Naive thymus-derived CD4-positive, alpha-beta T cell (primary cell): ENCODE data around the gene RIC3. TPM values are rescaled to one million over a fixed set of nuclear protein-coding genes. Genes with fewer than 3 reads are reported as not detected.

ENCODE experiments used
- ATAC-seq: fragments of 150-1000 bp; cut with Tn5 transposase; 2 replicates; pipeline ENCODE4 v1.10.0; 2021; ENCODE audit warnings: mild to moderate bottlenecking, moderate library complexity
- CTCF ChIA-PET: fragments of 350-600 bp; sonication (Branson Sonifier 250); formaldehyde crosslinking; loops from one replicate; lab custom pipeline; 2021; ENCODE audit warnings: antibody characterized with exemption; lab: Charles Lee
- POLR2A ChIA-PET: fragments of 350-600 bp; sonication (Branson Sonifier 250); formaldehyde crosslinking; loops from one replicate; lab custom pipeline; 2021; ENCODE audit warnings: antibody characterized with exemption, inconsistent platforms; lab: Charles Lee
- DNase-seq, 9 donors: peaks; one replicate each; pipeline versions ENCODE4 v3.0.0 to v3.0.0-alpha.2; 2020 to 2022; ENCODE audit warnings: mixed read lengths in 1 of 9
- H3K27ac ChIP-seq: one replicate; pipeline ENCODE4 v1.7.0; 2013; ENCODE audit warnings: mild to moderate bottlenecking, low read depth, low read length, moderate library complexity
- H3K27me3 ChIP-seq, 2 donors: one replicate each; pipeline ENCODE4 v1.7.0; 2013; ENCODE audit warnings: low read length in 2 of 2, mild to moderate bottlenecking in 2 of 2, moderate library complexity in 2 of 2; ENCODE audit not compliant: control insufficient read depth in 2 of 2, insufficient read depth in 2 of 2
- H3K36me3 ChIP-seq, 3 experiments: 1 replicate in 2 of 3; 2 replicates in 1 of 3; pipeline ENCODE4 v1.7.0; 2013; ENCODE audit warnings: low read length in 3 of 3, mild to moderate bottlenecking in 3 of 3, moderate library complexity in 1 of 3; ENCODE audit not compliant: insufficient read depth in 3 of 3, control insufficient read depth in 2 of 3
- H3K4me1 ChIP-seq, 2 donors: one replicate each; pipeline ENCODE4 v1.7.0; 2013; ENCODE audit warnings: low read length in 2 of 2, mild to moderate bottlenecking in 2 of 2, moderate library complexity in 1 of 2; ENCODE audit not compliant: control insufficient read depth in 2 of 2, insufficient read depth in 2 of 2
- H3K4me3 ChIP-seq: 2 replicates; pipeline ENCODE4 v1.7.0; 2013; ENCODE audit warnings: mild to moderate bottlenecking, low read length
- H3K9me3 ChIP-seq, 3 experiments: 1 replicate in 2 of 3; 2 replicates in 1 of 3; pipeline ENCODE4 v1.7.0; 2013; ENCODE audit warnings: low read length in 3 of 3; ENCODE audit not compliant: control insufficient read depth in 2 of 3
- H3K27ac Mint-ChIP-seq, 9 donors: one replicate each; pipeline ENCODE4 v1.8.0; 2020 to 2022; ENCODE audit warnings: mixed read lengths in 9 of 9, mild to moderate bottlenecking in 8 of 9, moderate library complexity in 5 of 9, inconsistent platforms in 2 of 9
- H3K27me3 Mint-ChIP-seq, 5 donors: one replicate each; pipeline ENCODE4 v1.8.0; 2021 to 2022; ENCODE audit warnings: mixed read lengths in 5 of 5, mild to moderate bottlenecking in 1 of 5
- H3K36me3 Mint-ChIP-seq, 5 donors: one replicate each; pipeline ENCODE4 v1.8.0; 2020 to 2022; ENCODE audit warnings: mixed read lengths in 5 of 5, mild to moderate bottlenecking in 3 of 5, inconsistent platforms in 1 of 5
- H3K4me1 Mint-ChIP-seq, 7 donors: one replicate each; pipeline ENCODE4 v1.8.0; 2020 to 2022; ENCODE audit warnings: mixed read lengths in 7 of 7, mild to moderate bottlenecking in 3 of 7, inconsistent platforms in 1 of 7
- H3K4me3 Mint-ChIP-seq, 10 donors: one replicate each; pipeline ENCODE4 v1.8.0; 2020 to 2022; ENCODE audit warnings: mild to moderate bottlenecking in 10 of 10, mixed read lengths in 10 of 10, moderate library complexity in 6 of 10, inconsistent platforms in 2 of 10
- H3K9me3 Mint-ChIP-seq, 11 donors: one replicate each; pipeline ENCODE4 v1.8.0; 2020 to 2022; ENCODE audit warnings: mixed read lengths in 11 of 11, mild to moderate bottlenecking in 4 of 11, inconsistent platforms in 1 of 11, moderate library complexity in 1 of 11
- intact Hi-C, 2 donors: fragments of 100-400 bp; cut with micrococcal nuclease; formaldehyde crosslinking; loops; one replicate each; pipeline ENCODE4 v1.15.1; 2023
- polyA plus RNA-seq, 2 donors: library from polyadenylated mRNA; unstranded; fragments of 300-500 nt; fragmentation: Illumina TruSeq; gene quantifications; one replicate each; pipeline ENCODE4 v1.2.3, GENCODE V29; 2021
- total RNA-seq, 6 experiments: library from RNA in 5 of 6; stranded (reverse) in 5 of 6; gene quantifications; 1 replicate in 5 of 6; 2 replicates in 1 of 6; pipeline ENCODE4 v1.2.3 and lab custom pipeline; 2021 to 2026

Gene RIC3
- total and polyA plus RNA-seq, 7 experiments from 2014 or later = 2.5 to 66.9 (median 32.7) TPM

DNA sequence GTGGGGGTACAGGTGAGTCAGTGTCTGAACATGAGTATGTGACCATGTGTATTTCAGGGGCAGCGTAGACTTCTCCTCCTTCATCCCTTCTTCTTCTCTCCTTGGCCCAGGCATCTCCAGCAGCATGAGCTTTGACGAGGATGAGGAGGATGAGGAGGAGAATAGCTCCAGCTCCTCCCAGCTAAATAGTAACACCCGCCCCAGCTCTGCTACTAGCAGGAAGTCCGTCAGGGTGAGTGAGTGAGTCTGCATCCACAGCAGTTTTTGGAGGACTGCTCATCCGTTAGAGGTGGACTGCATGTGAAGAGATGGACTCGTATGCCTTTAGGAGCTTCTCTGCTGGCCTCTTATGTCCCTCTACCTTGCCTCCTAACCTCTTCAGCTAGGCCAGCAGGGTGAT, 72.2 kb downstream of the RIC3 start:
- no peak overlapping the region for H3K4me3 ChIP-seq
- no peak overlapping the region for H3K4me3 Mint-ChIP-seq
- no peaks in the 10 kb centered on the region for H3K4me1 ChIP-seq
- no peaks in the 10 kb centered on the region for H3K27me3 ChIP-seq
- DNase-seq (peak in 1 of 9 donors; percentile 13), ATAC-seq (no peak)
- no peaks in the 10 kb centered on the region for H3K9me3 Mint-ChIP-seq
- no peaks in the 10 kb centered on the region for H3K9me3 ChIP-seq
- H3K4me1 Mint-ChIP-seq = peaks cover 0 to 7% (median 0%) of the 10 kb centered on the region in 7 donors
- H3K27me3 Mint-ChIP-seq = no peaks in the 10 kb centered on the region
- no peaks in the 10 kb centered on the region for H3K36me3 Mint-ChIP-seq
- peak overlapping the region in 1 of 9 donors; percentile 65 for H3K27ac Mint-ChIP-seq
- intact Hi-C loops = no loop called here
- H3K36me3 ChIP-seq = no peaks in the 10 kb centered on the region
- H3K27ac ChIP-seq = no peak overlapping the region
- CTCF ChIA-PET = interaction anchor here (0.6 to 2.3 kb wide), 2 partner anchors 26 to 90 kb away, joined by 3 to 7 read pairs; no protein-coding TSS in a partner anchor
- POLR2A ChIA-PET = no interaction called here

- H3K4me1 Mint-ChIP-seq = peaks cover 0 to 7% (median 0%) of the 10 kb centered on the region in 7 donors
- H3K9me3 Mint-ChIP-seq = no peaks in the 10 kb centered on the region
- no peak overlapping the region for H3K4me3 ChIP-seq
- no peaks in the 10 kb centered on the region for H3K36me3 Mint-ChIP-seq
- H3K4me3 Mint-ChIP-seq = no peak overlapping the region
- no peaks in the 10 kb centered on the region for H3K27me3 Mint-ChIP-seq
- no peak for ATAC-seq
- H3K4me1 ChIP-seq = no peaks in the 10 kb centered on the region
- ChIA-PET POLR2A (no interaction called here), CTCF (interaction anchor here (0.6 to 2.3 kb wide), 2 partner anchors 26 to 90 kb away, joined by 3 to 7 read pairs; no protein-coding TSS in a partner anchor)
- peak in 1 of 9 donors; percentile 1 for DNase-seq
- intact Hi-C loops = no loop called here
- no peaks in the 10 kb centered on the region for H3K9me3 ChIP-seq
- no peaks in the 10 kb centered on the region for H3K36me3 ChIP-seq
- no peaks in the 10 kb centered on the region for H3K27me3 ChIP-seq
- H3K27ac ChIP-seq = no peak overlapping the region
- peak overlapping the region in 1 of 9 donors; percentile 65 for H3K27ac Mint-ChIP-seq
Measured at GRCh38 chr11:8095806-8096522, 72.9 kb downstream of the RIC3 start.

DNA sequence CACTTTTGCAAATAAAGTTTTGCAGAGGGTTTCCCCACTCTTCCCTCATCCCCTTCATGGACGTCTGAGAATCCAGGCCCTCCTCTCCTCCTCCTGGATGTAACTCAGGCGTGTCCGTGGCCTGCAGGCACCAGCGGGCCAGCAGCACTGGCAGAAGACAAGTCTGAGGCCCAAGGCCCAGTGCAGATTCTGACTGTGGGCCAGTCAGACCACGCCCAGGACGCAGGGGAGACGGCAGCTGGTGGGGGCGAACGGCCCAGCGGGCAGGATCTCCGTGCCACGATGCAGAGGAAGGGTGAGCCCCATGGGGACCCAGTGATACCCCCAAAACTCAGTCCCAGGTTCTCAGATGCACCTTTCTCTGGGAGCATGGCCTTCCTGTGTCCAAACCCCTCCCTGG, 73.5 kb downstream of the RIC3 start:
- peak in 1 of 9 donors; percentile 14 for DNase-seq

GRCh38 chr11:8094656-8095055, 74.2 kb downstream of the RIC3 start:
- CTCF ChIA-PET = interaction anchor here (0.6 to 1.0 kb wide), 2 partner anchors 9 to 185 kb away, joined by 3 read pairs; no protein-coding TSS in a partner anchor
- Mint-ChIP-seq H3K36me3 (no peaks in the 10 kb centered on the region), H3K27me3 (no peaks in the 10 kb centered on the region), H3K27ac (no peak overlapping the region), H3K4me3 (no peak overlapping the region), H3K4me1 (peaks cover 0 to 7% (median 4%) of the 10 kb centered on the region in 7 donors), H3K9me3 (no peaks in the 10 kb centered on the region)
- no peak overlapping the region for H3K4me3 ChIP-seq
- no peaks in the 10 kb centered on the region for H3K36me3 ChIP-seq
- POLR2A ChIA-PET = interaction anchor here (0.6 kb wide), 1 partner anchor 406 kb away, joined by 3 read pairs; no protein-coding TSS in a partner anchor
- H3K27ac ChIP-seq = no peak overlapping the region
- no peaks in the 10 kb centered on the region for H3K27me3 ChIP-seq
- H3K4me1 ChIP-seq = no peaks in the 10 kb centered on the region
- ATAC-seq = no peak
- intact Hi-C loops = no loop called here
- DNase-seq = peak in 1 of 9 donors; percentile 10
- no peaks in the 10 kb centered on the region for H3K9me3 ChIP-seq

More for the DNA sequence above, 73.5 kb downstream of the RIC3 start:
- POLR2A ChIA-PET = interaction anchor here (0.6 kb wide), 1 partner anchor 407 kb away, joined by 3 read pairs; no protein-coding TSS in a partner anchor
- peaks cover 0 to 7% (median 4%) of the 10 kb centered on the region in 7 donors for H3K4me1 Mint-ChIP-seq
- H3K27me3 Mint-ChIP-seq = no peaks in the 10 kb centered on the region
- Histone ChIP-seq H3K27me3 (no peaks in the 10 kb centered on the region), H3K27ac (no peak overlapping the region), H3K4me1 (no peaks in the 10 kb centered on the region), H3K36me3 (no peaks in the 10 kb centered on the region), H3K9me3 (no peaks in the 10 kb centered on the region), H3K4me3 (no peak overlapping the region)
- no peaks in the 10 kb centered on the region for H3K36me3 Mint-ChIP-seq
- no peak overlapping the region for H3K4me3 Mint-ChIP-seq
- intact Hi-C loops = no loop called here
- ATAC-seq = no peak
- CTCF ChIA-PET = interaction anchor here (0.6 to 1.0 kb wide), 2 partner anchors 9 to 26 kb away, joined by 3 read pairs; no protein-coding TSS in a partner anchor
- H3K9me3 Mint-ChIP-seq = no peaks in the 10 kb centered on the region
- no peak overlapping the region for H3K27ac Mint-ChIP-seq

GRCh38 chr11:8093931-8094575, 74.8 kb downstream of the RIC3 start:
- CTCF ChIA-PET = interaction anchor here (0.6 kb wide), 1 partner anchor 184 kb away, joined by 3 read pairs; no protein-coding TSS in a partner anchor
- H3K27ac Mint-ChIP-seq = no peak overlapping the region

GRCh38 chr11:8092587-8093424, 76.0 kb downstream of the RIC3 start:
- Histone ChIP-seq H3K36me3 (no peaks in the 10 kb centered on the region), H3K27me3 (no peaks in the 10 kb centered on the region), H3K9me3 (no peaks in the 10 kb centered on the region), H3K27ac (no peak overlapping the region), H3K4me3 (no peak overlapping the region), H3K4me1 (no peaks in the 10 kb centered on the region)
- CTCF ChIA-PET = no interaction called here
- no peaks in the 10 kb centered on the region for H3K36me3 Mint-ChIP-seq
- H3K9me3 Mint-ChIP-seq = no peaks in the 10 kb centered on the region
- no peak overlapping the region for H3K27ac Mint-ChIP-seq
- ATAC-seq (peak; percentile 48), DNase-seq (peak in 1 of 9 donors; percentile 30)
- peaks cover 0 to under 1% (median 0%) of the 10 kb centered on the region in 5 donors for H3K27me3 Mint-ChIP-seq
- H3K4me1 Mint-ChIP-seq = peaks cover 0 to 7% (median 4%) of the 10 kb centered on the region in 7 donors
- intact Hi-C loops = no loop called here
- no peak overlapping the region for H3K4me3 Mint-ChIP-seq
- POLR2A ChIA-PET = no interaction called here

More at GRCh38 chr11:8093931-8094575, 74.8 kb downstream of the RIC3 start:
- Histone ChIP-seq H3K36me3 (no peaks in the 10 kb centered on the region), H3K9me3 (no peaks in the 10 kb centered on the region), H3K4me1 (no peaks in the 10 kb centered on the region), H3K27me3 (no peaks in the 10 kb centered on the region), H3K27ac (no peak overlapping the region), H3K4me3 (no peak overlapping the region)
- Mint-ChIP-seq H3K27me3 (no peaks in the 10 kb centered on the region), H3K4me3 (no peak overlapping the region), H3K4me1 (peaks cover 0 to 7% (median 4%) of the 10 kb centered on the region in 7 donors), H3K9me3 (no peaks in the 10 kb centered on the region), H3K36me3 (no peaks in the 10 kb centered on the region)
- ATAC-seq = no peak
- POLR2A ChIA-PET = no interaction called here
- no peak for DNase-seq
- intact Hi-C loops = no loop called here
